Hematopoietic multipotent progenitor cell (in vitro differentiated cells): ENCODE measurements around the gene FLNC. TPM values are rescaled to one million over a fixed set of nuclear protein-coding genes. Genes with fewer than 3 reads are reported as not detected.

Experiments used
- DNase-seq, 3 donors: peaks; one replicate each; pipeline ENCODE4 v3.0.0-alpha.2; 2011 to 2015; ENCODE audit warnings: low read depth in 2 of 3, low spot score in 2 of 3
- total RNA-seq: library from RNA; depleted of rRNA; stranded (reverse); fragments of >200 nt; gene quantifications from one replicate; pipeline ENCODE4 v1.2.3, GENCODE V29; 2012

FLNC gene
- total RNA-seq, 1 donor, result 0.27 TPM

GRCh38 chr7:128906766-128907559 lies 76.8 kb downstream of the FLNC start:
- no peak for DNase-seq

Other genes starting within 250 kb of the FLNC start
- 0.27 TPM for gene GARIN1A, start 158.1 kb upstream of the FLNC start, total RNA-seq
- 14.8 TPM for gene CALU, start 91.0 kb upstream of the FLNC start, total RNA-seq
- gene OPN1SW, start 54.6 kb upstream of the FLNC start, total RNA-seq, result not detected
- gene CCDC136, start 38.4 kb upstream of the FLNC start, total RNA-seq, result 11.6 TPM
- 110 TPM for gene ATP6V1F, start 32.5 kb downstream of the FLNC start, total RNA-seq
- under 0.01 TPM for gene KCP, start 80.3 kb downstream of the FLNC start, total RNA-seq
- gene IRF5, start 107.5 kb downstream of the FLNC start, total RNA-seq, result 76.5 TPM
- gene TNPO3, start 224.7 kb downstream of the FLNC start, total RNA-seq, result 46.0 TPM